Measurements from ENCODE around the gene NOVA1.
"Not testable (repeated sequence)": the region's sequence is repeated elsewhere in the genome, so short reads cannot be mapped to it uniquely, and the experiment has no call there.

NOVA1 gene, protein sequence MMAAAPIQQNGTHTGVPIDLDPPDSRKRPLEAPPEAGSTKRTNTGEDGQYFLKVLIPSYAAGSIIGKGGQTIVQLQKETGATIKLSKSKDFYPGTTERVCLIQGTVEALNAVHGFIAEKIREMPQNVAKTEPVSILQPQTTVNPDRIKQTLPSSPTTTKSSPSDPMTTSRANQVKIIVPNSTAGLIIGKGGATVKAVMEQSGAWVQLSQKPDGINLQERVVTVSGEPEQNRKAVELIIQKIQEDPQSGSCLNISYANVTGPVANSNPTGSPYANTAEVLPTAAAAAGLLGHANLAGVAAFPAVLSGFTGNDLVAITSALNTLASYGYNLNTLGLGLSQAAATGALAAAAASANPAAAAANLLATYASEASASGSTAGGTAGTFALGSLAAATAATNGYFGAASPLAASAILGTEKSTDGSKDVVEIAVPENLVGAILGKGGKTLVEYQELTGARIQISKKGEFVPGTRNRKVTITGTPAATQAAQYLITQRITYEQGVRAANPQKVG

DNA sequence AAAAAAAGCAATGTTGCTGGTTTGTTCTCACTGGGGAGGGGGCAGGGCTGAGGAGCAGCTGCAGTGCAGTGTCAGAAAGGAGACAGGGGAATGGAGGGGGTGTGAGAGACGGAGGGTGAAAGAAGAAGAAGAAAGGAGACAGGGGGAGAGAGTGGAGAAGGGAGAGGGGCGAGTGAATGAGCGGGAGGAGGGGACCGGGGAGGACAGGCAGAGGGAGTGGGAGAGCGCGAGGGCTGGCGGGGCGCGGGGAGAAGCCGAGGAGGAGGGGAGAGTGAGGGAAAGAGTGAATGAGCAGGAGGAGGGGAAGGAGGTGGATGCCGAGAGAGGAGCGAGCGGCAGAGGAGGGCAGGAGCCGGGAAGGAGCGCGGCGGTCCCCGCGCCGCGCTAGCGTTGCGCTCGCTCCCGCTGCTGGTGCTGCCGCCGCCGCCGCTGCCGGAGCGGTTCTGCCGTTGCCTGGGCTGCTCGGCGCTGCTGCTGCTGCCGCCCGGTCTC is at the start of gene NOVA1:
Gene NOVA1 (minus strand): TSS at position 445 of the 492 bp plus-strand sequence. CDS start 597 bp downstream, outside the sequence.
- DNase-seq: peak; percentile 74

DNA sequence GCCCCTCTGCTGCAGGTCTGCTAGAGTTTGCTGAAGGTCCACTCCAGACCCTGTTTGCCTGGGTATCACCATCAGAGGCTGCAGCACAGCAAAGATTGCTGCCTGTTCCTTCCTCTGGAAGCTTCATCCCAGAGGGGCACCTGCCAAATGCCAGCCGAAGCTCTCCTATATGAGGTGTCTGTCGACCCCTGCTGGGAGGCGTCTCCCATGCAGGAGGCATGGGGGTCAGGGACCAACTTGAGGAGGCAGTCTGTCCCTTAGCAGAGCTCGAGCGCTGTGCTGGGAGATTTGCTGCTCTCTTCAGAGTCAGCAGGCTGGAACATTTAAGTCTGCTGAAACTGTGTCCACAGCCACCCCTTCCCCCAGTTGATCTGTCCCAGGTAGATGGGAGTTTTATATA is 47.2 kb upstream of the NOVA1 start:
- DNase-seq: not testable (repeated sequence)

DNA sequence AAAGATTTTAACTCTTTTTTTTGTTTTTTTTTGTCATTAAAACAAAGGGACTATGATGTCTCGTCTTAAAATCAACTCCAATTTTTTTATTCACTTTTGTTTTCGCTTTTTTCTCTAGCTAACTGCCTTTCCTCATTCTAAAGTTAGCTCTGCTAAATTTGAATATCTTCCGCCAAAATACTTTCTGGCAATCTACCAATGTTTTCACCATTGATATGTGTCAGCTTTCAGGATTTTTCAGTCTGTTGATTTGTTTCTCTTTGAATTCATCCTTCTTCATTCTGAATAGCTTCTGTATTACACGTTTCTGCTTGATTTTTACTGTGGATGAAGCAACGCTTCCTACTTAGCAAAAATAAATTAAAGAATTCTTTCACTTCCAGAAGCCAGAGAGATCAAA is 38.7 kb upstream of the NOVA1 start:
- DNase-seq: no peak

DNA sequence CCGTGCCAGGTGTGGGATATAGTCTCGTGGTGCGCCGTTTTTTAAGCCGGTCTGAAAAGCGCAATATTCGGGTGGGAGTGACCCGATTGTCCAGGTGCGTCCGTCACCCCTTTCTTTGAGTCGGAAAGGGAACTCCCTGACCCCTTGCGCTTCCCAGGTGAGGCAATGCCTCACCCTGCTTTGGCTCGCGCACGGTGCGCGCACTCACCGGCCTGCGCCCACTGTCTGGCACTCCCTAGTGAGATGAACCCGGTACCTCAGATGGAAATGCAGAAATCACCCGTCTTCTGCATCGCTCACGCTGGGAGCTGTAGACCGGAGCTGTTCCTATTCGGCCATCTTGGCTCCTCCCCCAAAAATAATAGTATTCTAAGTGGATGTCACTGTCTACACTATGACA is 37.1 kb upstream of the NOVA1 start:
- not testable (repeated sequence) for DNase-seq

DNA sequence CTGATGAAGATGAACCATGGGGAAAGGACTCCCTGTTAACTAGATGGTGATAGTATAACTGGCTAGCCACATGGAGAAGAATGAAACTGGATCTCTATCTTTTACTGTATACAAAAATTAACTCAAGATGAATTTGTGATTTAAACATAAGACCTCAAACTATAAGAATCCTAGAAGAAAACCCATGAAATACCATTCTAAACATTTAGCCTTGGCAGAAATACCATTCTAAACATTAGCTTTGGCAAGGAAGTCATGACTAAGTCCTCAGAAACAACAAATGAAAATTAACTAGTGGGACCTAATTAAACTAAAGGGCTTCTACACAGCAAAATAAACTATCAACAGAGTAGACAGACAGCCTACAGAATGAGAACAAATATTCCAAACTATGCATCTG is 28.4 kb upstream of the NOVA1 start:
- no peak for DNase-seq

DNA sequence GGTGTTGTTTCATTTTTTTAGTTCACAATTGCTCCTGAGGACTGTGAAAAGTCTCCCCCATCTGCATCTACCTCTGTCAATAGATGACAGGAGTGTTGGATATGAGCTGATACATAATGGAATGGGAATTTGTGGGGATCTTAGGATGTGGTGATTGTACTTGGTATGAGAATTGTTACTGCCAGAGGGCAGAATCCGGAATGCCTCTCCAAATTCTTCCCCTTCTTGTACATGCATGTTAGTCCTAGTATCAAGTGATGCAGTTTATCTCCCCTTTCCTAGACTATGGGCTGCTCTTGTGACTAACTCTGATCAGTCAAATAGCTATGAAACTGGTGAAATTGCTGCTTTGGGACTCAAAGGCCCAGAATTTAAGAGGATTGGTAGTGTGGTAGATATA is 24.8 kb upstream of the NOVA1 start:
- no peak for DNase-seq

DNA sequence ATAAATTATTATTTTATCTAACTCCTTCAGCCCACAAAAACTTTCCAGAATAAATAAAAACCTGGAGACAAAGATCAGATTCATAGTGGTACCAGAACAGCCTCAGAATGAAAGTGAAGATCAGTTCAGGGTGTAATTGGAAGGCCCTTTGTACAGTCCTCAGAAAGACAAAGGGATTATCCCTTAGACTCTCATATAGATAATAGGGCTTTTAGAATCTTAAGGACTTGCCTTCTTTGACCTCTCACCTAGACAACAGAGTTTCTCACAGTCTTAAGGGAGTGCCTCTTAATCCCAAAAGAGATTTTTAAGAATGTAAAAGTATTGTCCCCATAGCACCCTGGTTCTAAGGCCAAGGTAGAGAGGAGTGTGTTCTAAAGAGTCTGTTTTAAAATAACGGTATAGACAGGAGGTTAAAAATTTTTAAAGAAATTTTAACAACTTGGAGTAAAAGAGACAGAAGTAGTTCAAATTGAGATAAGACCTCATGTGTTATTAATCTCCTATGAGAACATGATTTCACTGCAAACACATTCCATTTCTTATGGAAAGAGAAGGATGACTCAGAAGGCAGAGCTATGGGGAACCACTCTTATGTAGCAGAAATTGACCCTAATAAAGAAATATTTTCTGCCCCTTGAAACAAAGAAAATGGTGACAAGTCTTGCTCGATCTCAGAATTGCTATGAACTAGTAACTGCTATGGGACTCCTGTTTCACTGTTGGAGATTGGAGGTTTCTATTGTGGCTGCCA is 24.2 kb upstream of the NOVA1 start:
- DNase-seq: no peak

DNA sequence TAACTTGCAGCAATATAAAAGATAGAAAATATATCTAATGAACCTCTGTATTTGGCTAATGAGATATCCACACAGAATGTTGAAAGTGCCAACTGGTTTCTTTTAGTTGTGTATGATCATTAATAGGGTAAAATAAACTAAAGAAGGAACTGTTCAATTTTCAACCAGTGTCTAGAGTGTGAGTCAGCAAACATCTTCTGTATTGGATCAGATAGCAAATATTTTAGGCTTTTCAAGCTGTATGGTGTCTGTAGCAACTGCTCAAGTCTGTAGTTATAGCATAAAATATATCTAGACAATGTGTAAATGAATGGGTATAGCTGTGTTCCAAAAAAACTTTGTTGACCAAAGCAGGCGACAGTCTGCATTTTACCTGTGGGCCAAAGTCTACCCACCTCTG is 23.5 kb upstream of the NOVA1 start:
- DNase-seq: no peak

DNA sequence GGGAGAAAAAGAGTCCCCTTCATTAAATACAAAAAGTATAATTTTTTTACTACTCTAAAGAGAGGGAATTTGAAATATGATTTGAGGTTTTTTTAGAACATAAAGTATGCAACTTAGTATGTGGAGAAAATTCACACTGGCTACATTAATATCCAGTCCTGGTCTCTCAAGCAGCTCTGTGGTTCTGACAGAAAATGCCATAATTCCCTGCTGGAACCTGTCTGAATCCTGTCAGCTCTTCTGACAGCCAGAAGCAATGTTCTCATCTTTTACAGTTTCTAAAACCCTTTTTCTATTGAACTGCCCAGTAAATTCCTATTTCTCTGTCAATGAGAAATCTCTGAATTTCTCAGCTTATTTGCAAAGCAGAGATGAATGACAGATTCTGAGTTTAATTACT is 13.4 kb upstream of the NOVA1 start:
- no peak for DNase-seq

DNA sequence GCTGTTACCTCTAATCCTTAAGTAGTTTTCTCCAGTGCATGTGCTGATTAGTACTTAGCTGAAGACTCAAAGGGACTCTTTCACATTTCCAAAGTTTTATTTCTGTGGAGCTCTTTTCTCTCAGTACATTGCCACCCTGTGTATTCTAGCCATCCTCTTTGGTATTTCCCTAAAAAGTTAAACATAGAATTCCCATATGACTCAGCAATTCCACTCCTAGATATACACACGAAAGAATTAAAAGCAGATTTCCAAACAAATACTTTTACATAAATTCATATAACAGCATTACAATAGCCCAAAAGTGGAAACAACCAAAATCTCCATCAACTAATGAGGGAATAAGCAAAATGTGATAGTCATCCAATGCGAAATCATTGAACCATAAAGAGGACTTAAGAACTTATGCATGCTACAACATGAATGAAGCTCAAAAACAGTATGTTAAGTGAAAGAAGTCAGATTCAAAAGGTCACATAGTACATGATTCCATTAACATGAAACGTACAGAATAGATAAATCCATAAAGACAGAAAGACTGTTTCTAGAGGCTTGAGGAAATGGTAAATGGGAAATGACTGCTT is 9.0 kb upstream of the NOVA1 start:
- DNase-seq: no peak

DNA sequence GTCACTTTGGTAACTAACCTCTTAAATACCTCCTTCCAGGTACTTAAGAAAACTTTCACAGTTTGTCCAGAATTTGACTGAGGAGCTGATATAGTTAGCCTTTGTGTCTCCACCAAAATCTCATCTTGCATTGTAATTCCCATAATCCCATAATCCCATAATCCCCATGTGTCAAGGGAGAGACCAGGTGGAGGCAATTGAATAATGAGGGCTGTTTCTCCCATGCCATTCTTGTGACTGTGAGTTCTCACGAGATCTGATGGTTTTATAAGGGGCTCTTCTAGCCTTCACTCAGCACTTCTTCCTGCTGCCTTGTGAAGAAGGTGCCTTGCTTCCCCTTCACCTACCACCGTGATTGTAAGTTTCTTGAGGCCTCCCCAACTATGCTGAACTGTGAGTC is 7.8 kb upstream of the NOVA1 start:
- no peak for DNase-seq

DNA sequence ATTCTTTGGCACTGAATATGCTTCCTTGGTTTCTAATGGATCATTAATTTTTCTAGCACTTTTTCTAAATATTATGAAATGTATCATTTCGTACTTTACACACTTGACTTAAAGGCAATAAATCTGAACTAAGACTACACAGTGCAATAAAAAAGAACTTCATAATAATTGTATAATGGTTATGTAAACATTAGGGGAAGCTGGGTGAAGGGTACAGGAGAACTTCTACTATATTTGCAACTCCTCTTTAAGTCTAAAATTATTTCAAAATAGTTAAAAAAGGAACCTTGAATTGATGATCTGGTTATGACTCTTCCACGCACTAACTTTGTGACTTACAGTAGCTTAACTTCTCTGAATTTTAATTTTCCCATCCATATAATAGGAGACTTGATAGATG is 5.1 kb upstream of the NOVA1 start:
- no peak for DNase-seq

DNA sequence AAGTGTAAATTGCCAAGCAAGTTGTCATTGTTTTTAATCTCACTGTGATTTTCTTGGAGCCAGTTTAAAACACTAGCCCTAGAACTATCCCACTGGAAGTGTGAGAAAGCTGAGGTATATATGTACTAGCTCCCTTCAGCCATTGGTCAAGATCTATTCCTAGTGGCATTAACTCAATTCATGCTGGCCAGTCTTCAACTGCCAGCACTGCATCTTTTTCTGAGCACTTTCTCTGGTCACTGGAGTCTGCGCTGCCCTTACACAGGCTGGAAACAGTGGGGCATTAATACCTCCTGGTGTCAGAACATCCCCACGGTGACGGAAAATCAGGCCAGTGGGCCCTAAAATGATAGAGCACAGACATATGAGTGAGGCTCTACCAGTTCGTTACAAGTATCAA is 4.0 kb upstream of the NOVA1 start:
- no peak for DNase-seq

DNA sequence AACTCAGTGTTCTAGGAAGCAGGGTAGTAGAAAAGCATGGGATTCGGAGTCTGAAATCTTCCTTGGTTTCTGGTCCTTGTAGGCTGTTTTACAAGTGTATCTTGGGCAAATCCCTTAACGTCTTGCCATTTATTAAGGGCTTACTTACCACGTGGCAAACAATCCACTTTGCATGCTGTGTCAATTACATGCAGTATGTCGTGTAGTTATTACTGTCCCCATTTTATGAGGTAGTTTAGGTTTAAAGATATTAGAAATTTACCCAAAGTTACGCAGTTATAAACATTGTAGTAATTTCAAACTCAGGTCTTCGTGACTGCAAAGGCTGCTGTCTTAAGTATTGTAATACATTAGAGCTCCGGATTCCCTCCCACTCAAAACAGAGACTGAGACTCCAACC is 1.5 kb upstream of the NOVA1 start:
- DNase-seq: peak; percentile 39

DNA sequence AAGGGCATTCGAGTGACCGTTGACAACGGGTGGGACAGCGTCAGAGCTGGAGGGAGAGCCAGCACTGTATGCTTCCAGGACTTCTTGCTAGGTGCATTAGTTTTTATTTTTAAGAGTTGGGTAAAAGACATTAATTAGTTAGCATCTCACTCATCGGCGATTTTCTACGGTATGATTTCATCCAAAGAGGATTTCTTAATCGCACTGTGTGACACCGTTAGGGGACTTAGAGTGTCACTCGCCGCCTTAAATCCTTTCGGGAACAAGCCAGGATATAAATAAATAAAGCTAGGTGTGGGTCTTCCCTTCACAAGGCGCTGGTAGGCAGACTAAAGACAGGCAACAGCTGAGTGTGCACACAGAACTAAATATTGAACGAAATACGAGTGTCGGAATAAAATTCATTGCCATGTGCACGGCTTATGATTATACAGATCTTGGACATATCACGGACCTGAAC is 869 bp upstream of the NOVA1 start:
- peak; percentile 75 for DNase-seq

DNA sequence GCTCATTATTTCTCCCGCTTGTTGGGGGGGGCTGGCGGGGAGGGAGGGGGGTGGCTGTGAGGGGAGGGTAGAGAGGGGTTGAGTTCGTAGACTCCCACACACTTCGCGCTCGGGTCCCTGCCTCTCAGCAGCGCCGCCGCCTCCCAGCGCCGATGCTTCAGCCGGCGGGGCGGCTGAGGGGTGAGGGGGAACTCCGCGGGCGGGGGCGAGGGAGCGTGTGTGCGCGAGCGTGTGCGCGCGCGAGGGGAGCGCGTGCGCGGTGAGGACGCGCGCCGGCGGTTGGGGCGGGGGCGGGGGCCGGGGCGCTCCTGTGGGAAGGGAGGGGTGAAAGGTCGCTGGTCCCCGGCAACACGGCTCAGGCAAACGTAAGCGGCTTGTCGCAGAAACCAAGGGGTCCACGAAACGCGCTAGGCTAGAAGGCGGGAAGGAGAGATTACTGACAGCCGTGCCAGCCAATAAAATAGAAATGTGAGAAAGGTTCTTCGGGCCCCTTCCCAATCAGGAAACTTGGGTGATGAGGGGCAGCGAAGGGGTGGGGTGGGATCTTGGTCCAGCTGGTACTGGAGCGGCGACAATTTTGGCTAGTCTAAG is 343 bp upstream of the NOVA1 start:
- DNase-seq: peak; percentile 99

DNA sequence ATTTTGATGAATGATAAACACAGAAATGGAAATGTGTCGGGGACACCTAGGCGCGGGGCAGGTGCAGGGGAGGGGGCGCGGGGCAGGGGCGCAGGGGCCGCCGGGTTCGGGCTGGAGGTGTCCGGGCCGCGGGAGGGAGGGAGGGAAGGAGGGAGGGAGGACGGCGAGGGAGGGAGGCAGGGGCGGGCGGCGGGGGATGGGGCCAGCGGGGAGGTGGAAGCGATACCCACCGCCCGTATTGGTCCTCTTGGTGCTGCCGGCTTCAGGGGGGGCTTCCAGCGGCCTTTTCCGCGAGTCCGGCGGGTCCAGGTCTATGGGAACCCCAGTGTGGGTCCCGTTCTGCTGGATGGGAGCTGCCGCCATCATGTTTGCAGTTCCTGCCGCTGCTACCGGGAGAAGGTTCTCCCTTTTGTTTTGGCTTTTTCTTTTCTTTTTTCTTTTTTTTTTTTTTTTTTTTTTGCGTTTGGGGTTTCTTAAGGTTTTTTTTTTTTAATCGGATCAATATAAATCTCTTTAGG is 703 bp downstream of the NOVA1 start:
- peak; percentile 51 for DNase-seq

DNA sequence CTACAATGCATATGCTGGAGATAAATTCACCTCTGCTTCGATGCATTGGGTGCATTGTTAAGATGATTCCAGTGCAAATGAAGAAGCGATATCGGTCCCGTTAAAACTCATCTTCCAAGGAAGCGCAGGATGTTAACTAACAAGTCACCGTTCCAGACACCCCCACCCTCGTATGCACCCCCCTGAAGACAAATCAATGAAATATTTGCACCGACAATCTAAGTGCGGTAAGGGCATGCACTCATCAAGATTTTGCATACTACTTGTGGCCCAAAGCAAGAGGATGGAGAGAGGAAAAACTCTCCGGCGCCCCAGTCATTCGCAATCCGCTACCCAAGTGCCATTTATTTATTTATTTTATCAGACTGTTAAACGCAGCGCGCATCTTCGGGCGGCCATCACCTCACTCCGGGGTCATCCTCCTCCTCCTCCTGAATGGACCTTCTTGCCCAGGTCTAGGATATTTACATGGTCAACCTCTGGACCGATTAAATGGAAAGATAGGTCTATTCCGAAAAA is 1.2 kb downstream of the NOVA1 start:
- DNase-seq: peak; percentile 33

DNA sequence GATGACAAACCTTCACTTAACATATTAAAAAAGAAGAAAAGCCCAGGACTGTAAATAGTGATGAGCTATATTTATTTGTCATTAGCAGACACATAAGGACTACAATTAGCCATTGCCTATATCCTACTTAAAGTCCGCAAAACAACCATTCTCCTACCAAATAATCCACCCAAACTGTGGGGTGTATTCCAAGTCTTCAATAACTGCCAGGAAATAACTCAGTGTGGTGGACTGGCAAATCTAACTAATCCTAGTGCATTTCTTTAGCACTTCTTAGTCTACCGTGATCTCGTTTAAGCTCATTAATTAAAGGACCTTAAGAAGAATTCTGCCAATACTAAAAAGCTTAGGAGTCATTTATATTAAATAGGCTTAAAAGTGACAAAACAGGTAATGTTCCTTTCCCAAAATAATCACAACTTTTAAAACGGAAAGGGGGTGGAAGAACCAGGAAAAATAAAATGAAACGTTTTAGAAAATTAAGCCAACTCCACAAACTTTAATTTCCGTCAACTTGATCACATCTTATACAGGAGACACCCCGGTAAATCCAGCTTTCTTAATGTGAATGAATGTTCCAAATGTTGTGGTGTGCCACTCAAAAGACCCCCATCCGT is 1.8 kb downstream of the NOVA1 start:
- DNase-seq: peak; percentile 43

DNA sequence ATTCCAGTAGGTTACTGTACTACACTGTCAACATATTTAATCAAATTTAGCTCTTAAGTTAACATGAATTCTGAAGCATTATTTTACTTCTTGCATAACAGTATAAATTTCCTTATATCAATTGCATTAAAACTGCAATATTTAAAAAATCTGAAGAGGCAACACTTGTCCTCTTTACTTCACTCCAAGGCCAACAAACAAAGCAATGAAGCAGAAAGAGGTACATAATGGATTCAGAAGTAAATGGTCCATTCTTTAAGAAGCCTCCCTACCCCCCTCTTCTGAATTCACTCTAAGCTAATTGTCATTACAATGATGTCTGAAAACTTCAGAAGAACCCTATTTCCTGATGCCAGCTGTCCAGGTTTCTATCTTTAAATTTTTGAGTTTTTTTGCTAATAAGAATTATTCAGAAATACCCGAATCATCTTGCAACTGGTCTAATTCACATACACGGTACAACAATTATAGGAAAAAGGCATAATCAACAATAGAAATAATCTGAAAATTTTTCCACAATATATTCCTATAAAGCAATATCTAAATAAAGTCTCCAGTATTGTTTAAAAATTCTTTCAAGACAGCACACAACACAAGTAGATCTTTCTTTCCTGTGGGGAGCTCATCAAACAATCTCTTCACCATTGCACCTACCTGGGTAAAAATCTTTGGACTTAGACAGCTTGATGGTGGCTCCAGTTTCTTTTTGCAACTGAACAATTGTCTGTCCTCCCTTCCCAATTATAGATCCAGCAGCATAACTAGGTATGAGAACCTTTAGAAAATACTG is 2.9 kb downstream of the NOVA1 start:
- peak; percentile 65 for DNase-seq

DNA sequence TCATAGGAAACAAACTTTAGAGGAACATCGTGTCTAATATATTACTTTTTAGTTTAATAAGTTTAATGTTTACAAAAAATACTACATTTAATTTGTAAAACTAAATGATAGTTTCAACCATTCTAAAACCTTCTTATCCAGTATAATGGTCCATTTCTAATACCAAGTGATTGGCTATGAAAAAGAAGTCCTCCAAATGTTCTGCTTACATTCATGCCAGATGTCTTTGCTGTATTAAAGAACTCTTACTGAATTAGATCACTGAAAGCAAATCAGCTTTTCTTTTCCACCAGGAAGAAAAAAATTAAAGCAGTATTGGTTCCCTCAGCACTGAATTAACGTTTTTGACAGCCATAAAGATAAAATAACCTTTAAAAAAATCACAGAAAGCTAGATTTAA is 3.7 kb downstream of the NOVA1 start:
- peak; percentile 61 for DNase-seq

All from midbrain (tissue), 1 donor.